ENCODE results near the gene ARL8A.
A peak's percentile ranks its signal among the peaks of the same experiment; 100 is the strongest.

The ARL8A gene

DNA sequence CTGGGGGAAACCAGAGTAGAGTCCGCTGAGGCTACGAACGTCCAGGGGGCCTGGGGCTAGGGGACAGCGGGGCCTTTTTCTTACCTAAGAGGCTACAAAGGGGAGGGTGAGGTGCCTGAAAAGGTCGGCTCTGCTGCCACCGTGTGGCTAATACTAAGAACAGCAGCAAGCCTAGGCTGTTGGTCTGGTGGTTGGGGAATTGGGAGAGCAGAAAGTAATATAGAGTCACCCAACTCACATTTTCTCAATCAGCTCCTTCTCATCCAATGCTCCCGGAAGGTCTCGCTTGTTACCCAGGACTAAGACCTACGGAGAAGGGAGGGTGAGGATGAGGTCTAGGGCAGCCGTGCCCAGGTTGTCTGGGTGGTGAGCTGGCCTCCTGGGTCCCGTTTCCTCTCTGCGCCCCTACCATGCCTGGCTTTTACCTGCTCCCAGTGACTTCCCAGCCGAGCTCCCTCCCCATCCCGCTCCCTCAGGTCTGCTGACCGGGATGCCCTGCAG, 9.3 kb downstream of the ARL8A start:
- DNase-seq (ENCODE audit: low read depth in 2 of 2) = peak in 1 of 2 donors; percentile 22

DNA sequence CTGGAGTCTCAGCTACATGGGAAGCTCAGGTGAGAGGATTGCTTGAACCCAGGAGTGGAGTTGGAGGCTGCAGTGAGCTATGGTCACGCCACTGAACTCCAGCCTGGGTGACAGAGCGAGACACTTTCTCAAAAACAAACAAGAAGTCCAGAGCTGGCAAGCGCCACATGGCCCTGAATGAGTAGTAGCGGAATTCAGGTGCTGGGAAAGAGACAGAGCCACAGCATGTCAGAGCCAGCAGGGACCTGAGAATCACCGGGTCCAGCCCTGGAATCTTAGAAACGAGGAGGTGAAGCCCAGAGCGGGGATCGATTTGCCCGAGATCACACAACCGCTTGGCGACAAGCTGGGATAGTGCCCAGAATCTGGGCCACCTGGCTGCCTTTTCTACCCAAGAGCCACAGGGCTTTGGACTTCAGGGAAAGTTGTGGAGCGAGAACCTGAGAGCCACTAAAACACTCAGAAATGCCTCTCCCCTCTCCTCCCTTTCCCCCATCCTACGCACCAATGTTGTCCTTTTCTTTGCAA, 9.8 kb downstream of the ARL8A start:
- no peak for DNase-seq (ENCODE audit: low read depth in 2 of 2)

DNA sequence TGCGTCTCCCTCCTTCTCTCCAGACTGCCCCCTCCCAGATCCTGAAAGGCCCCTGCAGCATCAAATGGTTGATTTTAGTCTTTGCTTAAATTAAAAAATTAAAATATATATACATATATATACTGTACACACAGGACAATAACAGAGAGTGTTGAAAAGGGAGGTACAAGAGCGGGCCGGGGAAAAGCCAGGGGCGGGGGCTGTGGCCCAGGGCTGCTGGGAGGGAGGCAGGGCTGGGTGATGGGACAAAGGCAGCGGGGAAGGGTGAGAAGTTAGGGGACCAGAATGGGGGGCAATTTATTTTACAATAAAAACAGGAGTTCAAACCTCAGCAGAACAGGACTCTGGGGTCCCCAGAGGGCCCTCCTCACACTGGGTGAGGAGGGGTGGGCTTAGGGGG, 10.5 kb downstream of the ARL8A start:
- DNase-seq (ENCODE audit: low read depth in 2 of 2) = no peak

DNA sequence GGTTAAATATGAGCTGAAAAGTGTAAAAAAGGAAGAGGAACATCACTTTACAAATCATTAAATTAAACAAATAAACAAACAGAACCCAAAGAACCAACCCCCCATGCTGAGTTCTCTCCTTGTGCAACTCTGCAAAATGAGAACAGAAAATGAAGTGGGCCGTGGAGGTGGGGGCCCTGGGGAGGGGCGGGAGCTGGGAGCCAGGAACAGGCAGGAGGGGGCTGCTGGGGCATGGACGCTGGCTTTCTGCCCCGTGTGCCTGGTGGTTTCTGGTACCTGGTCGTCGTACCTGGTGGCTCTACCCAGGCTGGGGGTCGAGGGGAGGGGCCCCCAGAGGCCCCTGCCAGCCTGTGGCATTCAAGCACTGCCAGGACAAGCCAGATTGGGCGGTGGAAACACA, 11.0 kb downstream of the ARL8A start:
- DNase-seq (ENCODE audit: low read depth in 2 of 2) = no peak

DNA sequence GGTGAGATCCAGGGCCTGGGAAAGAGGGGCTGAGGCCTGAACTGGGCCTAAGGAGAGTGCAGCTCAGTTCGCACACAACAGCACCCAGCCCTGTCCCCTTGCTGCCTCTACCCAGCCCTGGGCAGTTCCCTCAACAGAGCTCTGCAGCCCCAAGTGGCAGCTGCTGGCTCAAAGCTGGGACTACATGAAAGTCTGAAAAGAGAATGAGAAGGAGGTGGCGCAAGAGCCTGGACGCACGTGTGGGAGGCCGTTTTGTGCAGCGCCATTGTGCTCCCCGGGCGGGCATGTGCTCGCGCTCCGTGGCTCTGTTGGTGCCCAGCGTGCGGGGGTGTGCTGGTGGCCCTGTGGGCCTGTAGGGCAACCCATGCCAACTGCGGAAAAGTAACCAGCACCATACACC, 11.5 kb downstream of the ARL8A start:
- DNase-seq (ENCODE audit: low read depth in 2 of 2) = no peak

DNA sequence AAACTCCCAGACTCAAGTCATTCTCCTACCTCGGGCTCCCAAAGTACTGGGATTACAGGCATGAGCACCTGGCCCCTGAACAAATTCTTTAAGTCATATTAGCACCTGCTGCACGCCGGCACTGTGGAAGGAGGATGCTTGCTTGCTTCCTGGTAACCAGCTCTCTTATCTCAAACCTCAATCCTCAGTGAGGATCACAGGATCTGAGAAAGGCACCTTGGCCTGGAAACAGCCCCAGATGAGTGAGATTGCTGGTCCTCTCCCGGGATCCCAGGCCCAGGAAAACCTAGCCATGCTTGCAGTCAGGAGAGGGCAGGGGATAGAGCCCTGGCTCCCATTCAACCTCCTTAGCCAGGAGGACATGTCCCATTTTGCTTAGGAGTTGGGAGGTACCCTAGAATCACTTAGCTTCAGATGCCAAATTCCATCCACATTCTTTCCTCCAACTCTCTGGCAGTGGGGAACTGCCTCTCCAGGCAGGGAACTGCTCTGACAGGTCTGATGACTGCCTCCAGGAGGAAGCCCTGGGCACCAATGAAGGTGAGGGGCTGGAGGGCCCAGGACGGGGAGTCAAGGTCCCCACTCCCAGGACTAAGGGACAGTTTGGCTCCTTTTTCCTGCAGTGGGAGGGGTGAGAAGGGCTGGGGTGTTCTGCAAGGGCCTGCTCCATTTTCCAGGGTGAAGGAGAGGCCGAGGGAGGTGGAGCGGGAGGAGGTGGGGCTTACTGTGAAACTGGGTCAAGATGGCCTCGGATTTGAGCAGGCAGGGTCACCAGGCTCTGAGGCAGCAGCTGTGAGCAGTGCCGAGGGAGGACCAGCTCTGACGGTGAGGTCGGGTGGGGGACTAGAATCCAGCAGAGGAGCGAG, 12.3 kb downstream of the ARL8A start:
- DNase-seq (ENCODE audit: low read depth in 2 of 2) = no peak

DNA sequence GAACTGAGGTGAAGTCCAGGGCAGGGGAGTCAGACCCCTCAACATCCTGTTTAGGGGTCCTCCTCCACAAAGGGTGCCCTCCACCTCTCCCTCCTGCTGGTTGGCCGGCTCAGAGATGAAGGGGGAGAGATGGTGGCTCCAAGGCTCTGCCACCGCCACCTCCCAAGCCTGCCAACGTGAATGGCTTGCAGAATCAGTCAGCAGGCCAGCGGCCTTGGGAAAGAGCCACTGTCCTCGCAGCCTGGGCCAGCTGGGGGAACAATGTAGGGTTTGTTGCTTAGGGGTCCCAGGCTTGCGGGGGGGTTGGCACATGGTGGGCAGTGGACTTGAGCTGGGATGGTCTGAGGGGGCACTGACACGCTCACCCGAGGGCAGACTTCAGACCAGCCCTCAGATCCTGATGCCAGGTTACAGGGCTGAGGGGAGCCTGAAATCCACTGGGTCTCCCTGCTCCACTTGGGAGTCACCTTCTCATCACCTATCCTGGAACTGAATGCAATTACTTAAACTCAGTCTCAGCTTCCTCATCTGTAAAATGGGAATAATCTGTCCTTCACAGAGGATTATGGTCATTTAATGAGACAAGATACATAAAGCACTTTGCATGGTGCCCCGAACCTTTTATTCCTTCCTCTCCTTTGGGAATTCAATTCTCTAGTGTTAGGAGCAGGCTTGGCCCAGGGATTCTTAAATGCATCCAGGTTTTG, 13.6 kb downstream of the ARL8A start:
- no peak for DNase-seq (ENCODE audit: low read depth in 2 of 2)

DNA sequence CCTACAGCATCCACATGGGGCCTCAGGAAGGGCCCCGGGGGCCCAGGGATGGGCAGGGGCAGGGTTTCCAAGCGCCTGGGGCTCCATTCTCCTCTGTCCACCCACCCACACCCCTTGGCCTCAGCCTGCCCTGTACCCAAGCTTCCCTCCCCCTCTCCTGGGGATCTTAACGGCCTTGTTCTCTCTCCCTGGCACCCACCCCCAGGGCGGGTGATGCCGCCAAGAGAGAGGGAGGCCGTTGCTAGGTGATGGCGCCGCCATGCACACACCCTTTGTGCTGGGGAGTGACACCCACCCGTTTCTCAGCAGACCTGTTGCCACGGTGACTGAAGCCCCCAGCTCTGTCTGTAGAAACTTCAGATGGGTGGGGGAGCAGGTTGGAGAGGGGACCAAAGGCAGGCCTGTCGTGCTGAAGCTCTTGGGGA, 14.2 kb downstream of the ARL8A start:
- DNase-seq (ENCODE audit: low read depth in 2 of 2) = no peak

DNA sequence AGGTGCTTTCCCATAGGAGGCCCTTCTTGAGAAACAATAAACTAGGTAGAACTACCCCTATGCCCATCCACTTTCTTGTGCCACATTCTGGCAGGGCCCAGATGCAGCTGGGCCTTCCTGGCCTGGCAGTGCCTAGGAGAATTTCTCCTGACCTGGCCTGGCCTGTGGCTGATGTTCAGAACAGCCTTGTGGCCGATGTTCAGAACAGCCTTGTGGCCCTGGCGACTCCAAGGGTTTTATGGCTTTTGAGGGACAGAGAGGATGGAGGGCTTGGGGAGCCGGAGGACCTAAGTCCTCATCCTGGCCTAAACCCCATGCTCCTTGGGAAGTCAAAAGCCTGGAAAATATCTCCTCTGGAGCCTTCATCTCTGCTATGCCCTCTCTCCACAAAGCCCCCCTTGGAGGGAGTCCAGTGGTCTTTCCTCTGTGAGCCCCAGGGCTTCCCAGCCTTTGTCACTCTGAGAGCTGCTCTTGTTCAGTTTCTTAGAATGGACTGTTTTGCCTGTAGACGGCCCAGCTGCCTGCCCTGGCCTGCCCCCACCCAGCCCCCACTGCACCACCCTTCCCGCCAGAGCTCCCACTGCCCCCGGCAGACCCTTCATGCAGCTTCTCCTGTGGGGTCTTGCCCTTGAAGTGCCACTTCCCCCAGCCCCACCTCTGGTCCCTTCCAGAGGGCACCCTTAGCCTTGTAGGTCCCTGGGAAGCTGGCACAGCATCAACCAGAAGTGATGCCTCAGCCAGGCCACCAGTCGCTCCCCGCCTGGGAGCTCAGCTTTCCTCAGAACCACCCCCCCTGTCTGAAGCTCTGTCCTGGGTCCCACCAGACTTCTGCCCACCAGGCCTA, 14.9 kb downstream of the ARL8A start:
- no peak for DNase-seq (ENCODE audit: low read depth in 2 of 2)

DNA sequence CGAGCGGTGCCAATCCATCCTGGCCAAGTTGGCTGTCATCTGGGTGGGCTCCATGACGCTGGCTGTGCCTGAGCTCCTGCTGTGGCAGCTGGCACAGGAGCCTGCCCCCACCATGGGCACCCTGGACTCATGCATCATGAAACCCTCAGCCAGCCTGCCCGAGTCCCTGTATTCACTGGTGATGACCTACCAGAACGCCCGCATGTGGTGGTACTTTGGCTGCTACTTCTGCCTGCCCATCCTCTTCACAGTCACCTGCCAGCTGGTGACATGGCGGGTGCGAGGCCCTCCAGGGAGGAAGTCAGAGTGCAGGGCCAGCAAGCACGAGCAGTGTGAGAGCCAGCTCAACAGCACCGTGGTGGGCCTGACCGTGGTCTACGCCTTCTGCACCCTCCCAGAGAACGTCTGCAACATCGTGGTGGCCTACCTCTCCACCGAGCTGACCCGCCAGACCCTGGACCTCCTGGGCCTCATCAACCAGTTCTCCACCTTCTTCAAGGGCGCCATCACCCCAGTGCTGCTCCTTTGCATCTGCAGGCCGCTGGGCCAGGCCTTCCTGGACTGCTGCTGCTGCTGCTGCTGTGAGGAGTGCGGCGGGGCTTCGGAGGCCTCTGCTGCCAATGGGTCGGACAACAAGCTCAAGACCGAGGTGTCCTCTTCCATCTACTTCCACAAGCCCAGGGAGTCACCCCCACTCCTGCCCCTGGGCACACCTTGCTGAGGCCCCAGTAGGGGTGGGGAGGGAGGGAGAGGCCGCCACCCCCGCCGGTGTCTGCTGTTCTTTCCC, 16.5 kb downstream of the ARL8A start:
- DNase-seq (ENCODE audit: low read depth in 2 of 2) = no peak

DNA sequence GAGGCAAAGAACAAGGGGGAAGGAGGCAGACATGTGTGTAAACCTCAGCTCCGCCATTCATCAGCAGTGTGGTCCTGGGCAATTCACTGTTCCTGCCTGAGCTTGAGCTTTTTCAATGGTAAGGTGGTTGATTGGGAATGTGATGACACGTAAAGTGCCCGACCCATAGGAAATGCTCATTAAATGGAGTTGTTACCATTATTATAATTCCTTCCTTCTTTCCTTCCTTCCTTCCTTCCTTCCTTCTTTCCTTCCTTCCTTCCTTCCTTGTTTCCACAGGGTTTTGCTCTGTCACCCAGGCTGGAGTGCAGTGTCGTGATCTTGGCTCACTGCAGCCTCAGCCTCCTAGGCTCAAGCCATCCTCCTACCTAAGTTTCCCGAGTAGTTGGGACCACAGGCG, 17.5 kb downstream of the ARL8A start:
- no peak for DNase-seq (ENCODE audit: low read depth in 2 of 2)

DNA sequence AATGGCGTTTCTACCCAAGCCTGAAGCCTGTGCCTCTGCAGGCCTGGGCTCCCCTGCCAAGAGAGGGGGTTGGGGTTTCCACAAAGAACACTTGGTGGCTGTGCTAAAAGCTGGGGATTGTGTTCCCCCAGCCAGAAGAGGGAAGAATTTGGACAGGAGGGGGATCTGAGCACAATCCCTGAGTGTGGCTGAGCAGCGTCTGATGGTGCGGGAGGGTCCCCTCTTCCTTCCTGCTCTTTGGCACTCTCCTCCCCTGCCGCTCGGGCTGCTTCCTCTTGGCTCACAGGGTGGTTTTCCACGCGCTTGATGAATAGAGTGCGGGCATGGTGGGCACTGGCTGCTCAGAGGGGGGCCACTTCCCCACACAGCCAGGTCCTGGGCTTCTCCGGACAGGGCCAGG, 18.1 kb downstream of the ARL8A start:
- no peak for DNase-seq (ENCODE audit: low read depth in 2 of 2)

DNA sequence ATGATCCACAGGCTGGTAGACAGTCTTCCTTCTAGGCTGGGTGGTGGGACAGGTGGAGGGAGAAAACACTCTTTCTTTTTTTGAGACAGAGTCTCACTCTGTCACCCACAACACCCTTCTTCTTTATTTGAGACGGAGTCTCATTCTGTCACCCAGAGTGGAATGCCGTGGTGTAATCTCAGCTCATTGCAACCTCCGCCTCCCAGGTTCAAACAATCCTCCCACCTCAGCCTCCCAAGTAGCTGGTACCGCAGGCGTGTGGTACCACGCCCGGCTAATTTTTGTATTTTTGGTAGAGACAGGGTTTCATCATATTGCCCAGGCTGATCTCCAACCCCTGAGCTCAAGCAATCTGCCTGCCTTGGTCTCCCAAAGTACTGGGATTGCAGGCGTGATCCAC, 18.9 kb downstream of the ARL8A start:
- no peak for DNase-seq (ENCODE audit: low read depth in 2 of 2)

DNA sequence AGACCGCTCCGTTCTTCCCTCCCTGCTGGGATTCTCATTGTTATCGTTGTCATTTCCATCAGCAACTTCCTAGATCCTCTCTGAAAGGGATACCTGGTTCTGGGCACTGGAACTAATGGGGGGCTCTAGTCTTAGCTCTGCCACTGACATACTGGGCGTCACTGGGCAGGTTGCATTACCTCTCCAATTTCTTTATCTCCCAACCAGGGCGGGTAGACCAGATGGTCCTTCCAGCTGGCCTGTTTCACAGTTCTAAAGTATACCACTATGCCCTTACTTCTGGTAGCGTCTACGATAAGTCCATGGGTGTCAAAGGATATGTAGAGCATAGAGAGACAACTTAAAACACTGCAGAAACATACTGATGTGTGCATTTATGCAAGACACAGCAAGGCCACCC, 20.4 kb downstream of the ARL8A start:
- DNase-seq (ENCODE audit: low read depth in 2 of 2) = no peak

DNA sequence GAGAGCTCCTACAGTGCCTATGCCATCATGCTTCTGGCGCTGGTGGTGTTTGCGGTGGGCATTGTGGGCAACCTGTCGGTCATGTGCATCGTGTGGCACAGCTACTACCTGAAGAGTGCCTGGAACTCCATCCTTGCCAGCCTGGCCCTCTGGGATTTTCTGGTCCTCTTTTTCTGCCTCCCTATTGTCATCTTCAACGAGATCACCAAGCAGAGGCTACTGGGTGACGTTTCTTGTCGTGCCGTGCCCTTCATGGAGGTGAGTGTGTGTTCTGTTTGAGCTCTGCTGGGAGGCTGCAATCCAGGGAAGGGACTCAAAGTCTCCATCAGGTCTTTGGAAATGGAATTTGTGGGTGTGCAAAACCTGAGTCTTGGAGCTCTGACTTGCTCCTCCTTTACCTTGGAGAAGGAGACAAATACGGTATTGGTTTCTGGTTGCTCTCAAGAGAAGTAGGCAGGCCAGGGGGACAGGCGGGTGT, 21.2 kb downstream of the ARL8A start:
- no peak for DNase-seq (ENCODE audit: low read depth in 2 of 2)

DNA sequence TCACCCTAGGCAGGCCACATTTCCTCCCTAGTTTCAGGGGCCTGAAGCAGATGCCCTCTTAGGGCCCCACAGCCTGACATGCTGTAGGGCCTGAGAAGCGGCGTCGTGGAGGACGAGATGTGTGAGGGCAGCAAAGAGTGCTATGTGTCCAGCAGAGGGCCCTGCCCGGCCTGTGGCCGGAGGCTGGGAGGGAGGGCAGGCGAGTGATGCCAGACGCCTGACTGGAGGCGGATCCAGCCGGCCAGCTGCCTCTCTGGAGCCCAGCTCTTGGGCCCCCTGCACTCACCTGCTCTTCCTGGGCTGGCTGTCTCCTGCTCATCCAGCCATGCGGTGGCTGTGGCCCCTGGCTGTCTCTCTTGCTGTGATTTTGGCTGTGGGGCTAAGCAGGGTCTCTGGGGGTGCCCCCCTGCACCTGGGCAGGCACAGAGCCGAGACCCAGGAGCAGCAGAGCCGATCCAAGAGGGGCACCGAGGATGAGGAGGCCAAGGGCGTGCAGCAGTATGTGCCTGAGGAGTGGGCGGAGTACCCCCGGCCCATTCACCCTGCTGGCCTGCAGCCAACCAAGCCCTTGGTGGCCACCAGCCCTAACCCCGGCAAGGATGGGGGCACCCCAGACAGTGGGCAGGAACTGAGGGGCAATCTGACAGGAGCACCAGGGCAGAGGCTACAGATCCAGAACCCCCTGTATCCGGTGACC, 21.8 kb downstream of the ARL8A start, which contains the start of gene GPR37L1:
Gene GPR37L1, plus strand, starts transcription at position 279 of the 697 bp plus-strand sequence. Its CDS starts 47 bp downstream, at position 326.
- DNase-seq (ENCODE audit: low read depth in 2 of 2) = no peak

DNA sequence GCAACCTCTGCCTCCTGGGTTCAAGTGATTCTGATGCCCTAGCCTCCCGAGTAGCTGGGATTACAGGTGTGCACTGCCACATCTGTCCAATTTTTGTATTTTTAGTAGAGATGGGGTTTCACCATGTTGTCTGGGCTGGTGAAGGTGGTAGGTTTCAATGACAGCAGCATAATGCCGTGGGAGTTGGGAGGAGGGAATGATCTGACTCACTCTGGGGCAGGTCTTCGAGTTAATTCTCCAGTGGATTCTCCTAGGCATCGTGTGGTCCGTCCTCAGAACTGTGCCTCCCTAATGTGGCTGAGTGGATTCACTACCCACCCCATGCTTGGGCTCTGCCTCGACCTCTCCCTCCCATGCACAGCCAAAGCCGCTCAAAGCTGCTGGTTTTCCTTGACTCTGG, 23.5 kb downstream of the ARL8A start:
- DNase-seq (ENCODE audit: low read depth in 2 of 2) = no peak

DNA sequence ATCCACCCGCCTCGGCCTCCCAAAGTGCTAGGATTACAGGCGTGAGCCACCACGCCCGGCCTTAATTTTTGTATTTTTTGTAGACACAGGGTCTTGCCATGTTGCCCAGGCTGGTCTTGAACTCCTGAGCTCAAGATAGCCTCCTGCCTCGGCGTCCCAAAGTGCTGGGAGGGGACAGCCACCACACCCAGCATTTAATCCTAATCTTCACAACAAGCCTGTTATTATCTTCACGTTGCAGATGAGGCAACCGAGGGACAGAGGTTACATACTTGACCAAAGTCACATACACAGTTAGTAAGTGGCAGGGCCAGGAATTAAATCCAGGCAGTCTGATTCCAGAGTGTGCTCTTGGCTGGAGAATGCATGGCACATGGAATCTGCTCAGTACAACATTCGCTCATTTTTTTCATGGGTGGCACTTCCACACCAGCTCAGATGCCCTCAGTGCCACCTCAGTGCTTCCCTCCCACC, 26.6 kb downstream of the ARL8A start:
- DNase-seq (ENCODE audit: low read depth in 2 of 2) = no peak

DNA sequence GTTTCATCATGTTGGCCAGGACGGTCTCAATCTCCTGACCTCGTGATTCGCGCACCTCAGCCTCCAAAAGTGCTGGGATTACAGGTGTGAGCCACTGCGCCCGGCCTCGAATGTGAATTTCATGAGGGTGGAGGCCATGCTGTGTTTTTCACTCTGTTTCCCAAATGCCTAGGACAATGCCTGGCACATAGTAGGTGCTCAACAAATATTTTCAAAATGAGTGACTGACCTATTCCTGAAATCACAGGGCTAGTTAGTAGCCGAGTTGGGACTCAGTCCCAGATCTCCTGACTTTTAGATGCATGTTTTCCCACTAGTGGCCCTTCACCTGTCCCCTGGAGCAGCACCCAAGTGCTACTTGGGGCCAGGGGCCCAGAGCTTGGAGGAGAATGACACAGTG, 28.2 kb downstream of the ARL8A start:
- DNase-seq (ENCODE audit: low read depth in 2 of 2) = no peak

DNA sequence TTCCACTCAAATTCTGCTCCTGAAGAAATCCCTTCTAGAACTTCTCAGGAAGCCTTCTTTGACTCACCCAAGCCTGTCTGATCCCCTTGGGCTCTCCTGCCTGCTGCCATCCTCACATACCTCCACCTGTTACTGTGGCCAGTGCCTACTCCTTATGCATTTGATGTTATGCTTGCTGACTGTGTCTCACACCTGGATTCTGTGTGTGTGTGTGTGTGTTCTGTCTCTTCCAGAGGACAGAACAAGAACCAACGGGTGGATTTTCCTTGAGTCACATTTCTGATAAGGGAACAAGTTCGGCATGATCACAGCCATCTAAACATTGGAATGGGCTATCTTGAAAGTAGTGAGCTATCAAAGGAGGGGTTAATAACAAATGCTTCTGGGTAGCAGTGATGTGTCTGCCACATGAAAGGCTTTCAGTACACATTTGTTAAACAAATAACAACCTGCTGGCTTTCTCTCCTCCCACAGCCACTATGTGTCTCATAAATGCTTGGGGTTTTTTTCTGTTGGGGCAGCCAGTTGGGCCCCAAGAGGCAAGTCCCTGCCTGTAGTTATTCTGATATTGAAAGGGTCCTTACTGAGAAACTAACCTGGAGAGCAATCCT, 30.7 kb downstream of the ARL8A start:
- DNase-seq (ENCODE audit: low read depth in 2 of 2) = no peak

Measured in stimulated activated CD8-positive, alpha-beta memory T cell treated with anti-CD3 and anti-CD28 coated beads, Interleukin-7, amount 100 ng/mL, for 1 hour (primary cell).